NCI-H1092 (cell line): Measurements from ENCODE around the gene OGDH.
"Not testable (repeated sequence)": the region's sequence is repeated elsewhere in the genome, so short reads cannot be mapped to it uniquely, and the experiment has no call there.

Experiments
- DNase-seq: peaks from one replicate; lab custom pipeline; 2025; lab: John Stamatoyannopoulos, UW

Gene OGDH

DNA sequence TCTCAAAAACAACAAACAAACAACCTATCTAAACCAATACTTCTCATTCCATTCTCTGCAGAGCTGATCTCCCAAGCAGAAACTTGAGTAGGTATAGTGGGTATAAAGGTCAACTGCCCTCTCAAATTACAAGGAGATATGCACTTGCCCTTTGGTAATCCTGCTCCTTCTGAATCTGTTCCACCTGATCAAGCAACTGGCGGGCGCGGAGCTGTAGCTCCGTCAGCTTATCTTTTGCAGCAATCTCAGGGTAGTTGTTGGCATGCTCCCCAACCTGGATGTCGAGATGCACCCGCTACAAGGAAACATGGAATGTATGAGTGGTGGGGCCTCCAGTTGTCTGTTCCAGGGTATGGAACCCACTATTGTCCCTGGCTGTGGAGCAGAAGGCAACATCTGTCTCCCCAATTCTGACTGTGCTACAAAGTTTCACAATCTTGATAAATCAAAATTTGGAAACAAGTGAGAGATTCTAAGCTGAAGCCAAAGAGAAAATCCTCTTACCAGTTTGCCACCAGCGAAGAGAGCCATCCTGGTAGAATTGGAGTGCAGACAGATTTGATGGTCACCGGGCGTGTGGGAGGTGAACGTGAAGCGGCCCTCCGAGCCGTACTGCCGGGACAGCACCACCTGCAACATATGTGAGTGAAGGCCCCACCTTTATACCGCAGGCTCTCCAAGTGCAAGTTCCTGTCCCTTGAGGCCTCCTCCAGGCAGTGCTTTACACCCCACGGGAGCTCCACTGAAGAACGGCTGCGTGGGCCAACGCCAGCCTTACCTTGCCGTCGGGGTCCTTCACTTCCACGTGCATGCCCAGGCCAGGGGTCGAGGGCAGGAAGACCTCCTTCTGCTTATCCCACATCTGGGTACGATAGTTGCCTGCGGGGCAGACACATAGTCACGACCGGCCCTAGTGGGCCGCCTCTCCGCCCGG, 25.2 kb upstream of the OGDH start:
- DNase-seq = no peak

DNA sequence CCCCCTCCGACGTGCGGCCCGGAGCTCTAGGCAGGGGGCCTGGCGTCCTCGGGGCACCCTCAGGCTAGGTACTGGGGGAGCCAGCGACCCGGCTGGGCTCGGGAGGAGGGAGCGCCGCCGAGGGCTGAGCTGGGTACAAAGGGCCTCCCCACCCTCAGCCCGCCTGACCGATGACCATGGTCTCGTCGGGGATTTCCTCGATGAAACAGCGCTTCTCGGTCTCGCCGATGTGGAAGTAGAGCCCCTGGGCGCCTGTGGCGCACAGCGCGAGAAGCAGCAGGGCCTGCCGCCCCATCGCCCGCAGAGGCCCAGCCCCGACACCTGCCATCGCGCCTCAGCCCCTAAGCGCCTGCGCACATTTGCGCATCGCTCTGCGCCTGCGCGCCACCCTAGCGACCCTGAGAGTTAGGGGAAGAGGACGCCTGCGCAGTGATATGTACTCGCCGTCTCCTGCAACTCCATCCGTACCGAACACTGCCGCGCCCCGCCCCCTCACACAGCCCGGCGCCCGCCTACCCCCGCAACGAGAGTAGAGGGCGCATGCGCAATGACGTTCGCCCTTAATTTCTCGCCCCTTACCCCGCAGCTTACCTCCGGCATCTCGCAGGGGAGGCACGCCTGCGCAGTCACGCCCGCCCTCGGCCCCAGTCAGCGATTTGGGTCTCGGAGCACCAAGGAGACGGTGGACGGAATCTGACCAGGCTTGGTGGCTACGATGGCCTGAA, 24.4 kb upstream of the OGDH start, which contains the start of gene TMED4:
Gene TMED4 (minus strand): TSS at position 353 of the 725 bp plus-strand sequence. CDS start 25 bp downstream, at position 328.
- DNase-seq = peak; percentile 99

GRCh38 chr7:44583146-44583865, 23.1 kb upstream of the OGDH start:
- DNase-seq = no peak

- DNase-seq = no peak
Measured at GRCh38 chr7:44587843-44588711, 18.4 kb upstream of the OGDH start.

DNA sequence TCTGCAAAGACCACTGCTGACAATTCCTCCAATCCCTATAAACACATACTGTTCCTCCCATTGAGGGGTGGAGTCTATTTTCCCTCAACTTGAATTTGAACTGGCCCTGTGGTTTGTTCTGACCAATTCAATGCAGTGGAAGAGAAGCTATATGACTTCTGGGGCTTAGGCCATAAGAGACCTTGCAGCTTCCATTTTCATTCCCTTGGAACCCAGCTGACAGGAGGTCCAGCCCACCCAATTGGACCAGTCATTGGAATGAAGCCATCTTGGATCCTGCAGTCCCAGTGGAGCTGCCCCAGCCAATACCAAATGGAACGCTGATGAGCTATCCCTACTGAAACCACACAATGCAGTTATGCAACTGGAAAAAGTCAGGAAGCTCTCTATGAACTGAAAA, 15.5 kb upstream of the OGDH start:
- DNase-seq = no peak

GRCh38 chr7:44595934-44596635, 10.3 kb upstream of the OGDH start:
- DNase-seq = no peak

GRCh38 chr7:44597181-44597580, 9.2 kb upstream of the OGDH start:
- DNase-seq = not testable (repeated sequence)

GRCh38 chr7:44599222-44599621, 7.2 kb upstream of the OGDH start:
- DNase-seq = no peak

DNA sequence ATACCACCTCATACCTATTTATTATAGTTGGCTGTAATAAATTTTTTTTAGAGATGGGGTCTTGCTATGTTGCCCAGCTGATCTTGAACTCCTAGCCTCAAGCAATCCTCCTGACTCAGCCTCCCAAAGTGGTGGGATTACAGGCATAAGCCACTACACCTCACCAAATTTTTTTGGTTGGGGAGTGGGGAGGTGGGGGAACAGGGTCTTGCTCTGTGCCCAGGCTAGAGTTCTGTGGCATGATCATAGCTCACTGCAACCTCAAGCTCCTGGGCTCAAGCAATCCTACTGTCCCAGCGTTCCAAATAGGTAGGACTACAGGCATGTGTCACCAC, 3.9 kb upstream of the OGDH start:
- no peak for DNase-seq

DNA sequence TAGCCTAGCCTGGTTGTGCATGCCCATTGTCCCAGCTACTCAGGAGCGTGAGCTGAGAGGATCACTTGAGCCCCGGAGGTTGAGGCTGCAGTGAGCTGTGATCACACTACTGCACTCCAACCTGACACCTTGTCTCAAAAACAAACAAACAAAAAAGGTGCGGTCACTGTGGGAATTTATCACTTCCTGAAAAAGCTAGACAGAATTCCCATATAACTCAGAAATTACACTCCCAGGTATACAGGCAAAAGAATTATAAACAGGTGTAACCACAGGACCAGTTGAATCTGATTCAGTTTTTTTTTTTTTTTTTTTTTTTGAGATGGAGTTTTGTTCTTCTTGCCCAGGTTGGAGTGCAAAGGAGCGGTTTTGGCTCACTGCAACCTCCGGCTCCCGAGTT, 3.2 kb upstream of the OGDH start:
- DNase-seq = no peak

GRCh38 chr7:44604941-44605340, 1.5 kb upstream of the OGDH start:
- no peak for DNase-seq

- no peak for DNase-seq
Measured at GRCh38 chr7:44607141-44608068, 978 bp downstream of the OGDH start.

DNA sequence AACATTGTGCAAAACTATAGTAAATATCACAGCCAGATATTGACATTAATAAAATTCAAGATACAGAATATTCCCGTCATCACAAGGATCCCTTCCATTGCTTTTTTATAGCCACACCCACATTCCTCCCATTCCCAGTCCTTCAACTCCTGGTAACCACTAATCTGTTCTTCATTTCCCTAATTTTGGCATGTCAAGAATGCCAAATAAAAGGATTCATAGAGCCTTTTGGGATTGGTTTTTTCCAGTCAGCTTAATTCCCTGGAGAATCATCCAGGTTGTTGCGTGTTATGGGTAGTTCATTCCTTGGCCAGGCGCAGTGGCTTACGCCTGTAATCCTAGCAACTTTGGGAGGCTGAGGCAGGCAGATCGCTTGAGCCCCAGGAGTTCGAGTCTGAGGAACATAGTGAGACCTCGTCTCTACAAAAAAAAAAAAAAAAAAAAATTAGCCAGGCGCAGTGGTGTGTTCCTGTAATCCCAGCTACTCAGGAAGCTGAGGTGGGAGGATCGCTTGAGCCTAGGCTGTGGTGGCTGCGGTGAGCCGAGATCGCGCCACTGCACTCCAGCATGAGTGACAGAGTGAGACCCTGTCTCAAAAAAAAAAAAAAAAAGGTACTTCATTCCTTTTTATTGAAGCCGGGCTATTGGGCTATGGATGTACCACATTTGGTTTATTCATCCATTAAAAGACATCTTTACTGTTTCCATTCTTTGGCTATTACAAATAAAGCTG, 2.7 kb downstream of the OGDH start:
- DNase-seq = no peak

- DNase-seq = no peak
Measured at GRCh38 chr7:44609829-44610228, 3.4 kb downstream of the OGDH start.

DNA sequence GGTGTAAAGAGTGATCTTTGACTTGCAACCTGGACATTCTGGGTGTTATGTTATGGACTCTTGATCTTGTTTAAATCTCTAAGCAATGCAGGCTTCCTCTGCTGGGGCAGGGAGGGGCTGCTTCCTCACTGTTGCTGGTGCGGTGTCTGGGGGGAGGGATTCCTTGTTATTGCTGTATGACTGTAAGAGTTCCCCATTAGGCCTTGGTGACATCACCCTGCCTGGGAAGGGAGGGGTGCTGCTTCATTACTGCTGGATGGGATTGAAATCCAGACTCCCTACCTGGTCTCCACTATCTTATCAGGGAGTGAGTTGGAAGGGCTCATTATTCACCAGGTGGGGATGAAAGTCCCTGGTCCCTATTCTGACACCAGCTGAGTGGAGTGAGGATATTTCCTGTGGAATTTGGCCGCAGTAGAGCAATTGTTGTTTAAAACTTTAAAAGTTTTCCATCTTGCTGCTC, 8.8 kb downstream of the OGDH start:
- DNase-seq = no peak

DNA sequence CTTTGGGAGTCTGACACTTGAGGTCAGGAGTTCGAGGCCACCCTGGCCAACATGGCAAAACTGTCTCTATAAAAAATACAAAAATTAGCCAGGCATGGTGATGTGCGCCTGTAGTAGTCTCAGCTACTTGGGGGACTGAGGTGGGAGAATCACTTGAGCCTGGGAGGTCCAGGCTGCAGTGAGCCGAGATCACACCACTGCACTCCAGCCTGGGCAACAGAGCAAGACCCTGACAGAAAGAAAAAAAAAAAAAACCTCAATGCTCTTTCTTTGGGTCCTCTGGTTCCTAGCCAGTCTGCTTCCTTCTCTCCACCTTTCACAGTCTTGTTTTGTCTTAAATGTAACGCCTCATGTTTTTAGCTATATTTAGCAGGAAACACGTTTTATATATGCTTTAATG, 9.4 kb downstream of the OGDH start:
- no peak for DNase-seq

GRCh38 chr7:44616545-44616944, 10.1 kb downstream of the OGDH start:
- DNase-seq = no peak

- no peak for DNase-seq
Measured at GRCh38 chr7:44617225-44617890, 10.9 kb downstream of the OGDH start.
